Effector memory CD8-positive, alpha-beta T cell (primary cell): Measurements from ENCODE around the gene TSKS.

Experiments used
- ATAC-seq: fragments of 150-1000 bp; cut with Tn5 transposase; replicated peaks from 2 replicates; pipeline ENCODE4 v1.10.0; 2021; ENCODE audit warnings: mild to moderate bottlenecking, moderate library complexity
- DNase-seq, 3 experiments: peaks; one replicate each; pipeline ENCODE4 v3.0.0; 2021
- H3K27ac Mint-ChIP-seq, 2 donors: one replicate each; pipeline ENCODE4 v1.8.0; 2022; ENCODE audit warnings: mild to moderate bottlenecking in 2 of 2, mixed read lengths in 2 of 2, moderate library complexity in 2 of 2
- H3K27me3 Mint-ChIP-seq, 2 donors: one replicate each; pipeline ENCODE4 v1.8.0; 2022; ENCODE audit warnings: mixed read lengths in 2 of 2
- H3K36me3 Mint-ChIP-seq: one replicate; pipeline ENCODE4 v1.8.0; 2022; ENCODE audit warnings: mild to moderate bottlenecking, moderate library complexity, mixed read lengths; ENCODE audit not compliant: insufficient read depth
- H3K4me1 Mint-ChIP-seq, 2 donors: one replicate each; pipeline ENCODE4 v1.8.0; 2022; ENCODE audit warnings: low read depth in 2 of 2, mixed read lengths in 2 of 2
- H3K4me3 Mint-ChIP-seq, 2 donors: one replicate each; pipeline ENCODE4 v1.8.0; 2022; ENCODE audit warnings: mild to moderate bottlenecking in 2 of 2, mixed read lengths in 2 of 2, moderate library complexity in 2 of 2
- H3K9me3 Mint-ChIP-seq, 2 donors: one replicate each; pipeline ENCODE4 v1.8.0; 2022; ENCODE audit warnings: mixed read lengths in 2 of 2

The TSKS gene

DNA sequence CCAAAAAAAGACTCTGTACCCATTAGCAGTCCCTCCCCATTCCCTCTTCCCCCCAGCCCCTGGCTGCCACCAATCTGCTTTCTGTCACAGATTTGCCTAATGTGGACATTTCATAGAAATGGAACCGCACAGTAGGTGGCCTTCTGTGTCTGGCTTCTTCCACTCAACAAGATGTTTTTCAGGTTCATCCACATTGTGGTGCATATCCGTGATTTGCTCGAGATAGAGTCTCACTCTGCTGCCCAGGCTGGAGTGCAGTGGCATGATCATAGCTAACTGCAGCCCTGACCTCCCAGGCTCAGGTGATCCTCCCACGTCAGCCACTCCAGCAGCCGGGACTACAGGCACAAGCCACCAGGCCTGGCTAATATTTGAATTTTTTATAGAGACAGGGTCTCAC lies 24.6 kb upstream of the TSKS start:
- Mint-ChIP-seq H3K4me3 (no peak overlapping the region), H3K4me1 (peaks cover 11 to 13% of the 10 kb centered on the region in 2 donors), H3K36me3 (peaks cover 38% of the 10 kb centered on the region), H3K27me3 (no peaks in the 10 kb centered on the region), H3K27ac (peak overlapping the region in 1 of 2 donors; percentile 80), H3K9me3 (no peaks in the 10 kb centered on the region)
- DNase-seq (no peak), ATAC-seq (no peak)

DNA sequence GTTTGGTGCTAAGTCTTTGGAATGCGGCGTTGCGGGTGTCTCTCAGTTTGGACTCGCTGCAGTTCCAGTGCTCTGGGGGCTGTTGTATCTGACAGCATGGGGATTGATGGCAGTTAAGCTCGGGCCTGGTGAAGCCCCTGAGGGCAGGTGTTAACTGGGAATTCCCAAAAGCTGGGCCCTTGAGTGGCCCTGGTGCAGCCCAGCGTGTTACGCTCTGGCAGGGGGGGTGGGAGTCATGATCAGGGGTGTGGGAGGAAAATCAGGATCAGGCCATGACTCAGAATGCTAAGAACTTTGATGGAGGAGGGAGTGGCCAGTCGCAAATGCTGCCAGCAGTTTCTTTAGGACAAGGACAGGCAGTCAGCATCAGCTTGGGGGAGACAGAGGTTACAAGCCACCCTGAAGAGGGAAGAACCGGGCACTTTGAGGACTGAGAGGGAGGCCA lies 23.3 kb upstream of the TSKS start:
- no peak overlapping the region for H3K4me3 Mint-ChIP-seq
- DNase-seq: no peak
- peaks cover 11 to 13% of the 10 kb centered on the region in 2 donors for H3K4me1 Mint-ChIP-seq
- ATAC-seq: no peak
- no peaks in the 10 kb centered on the region for H3K9me3 Mint-ChIP-seq
- no peak overlapping the region for H3K27ac Mint-ChIP-seq
- peaks cover 40% of the 10 kb centered on the region for H3K36me3 Mint-ChIP-seq
- no peaks in the 10 kb centered on the region for H3K27me3 Mint-ChIP-seq

DNA sequence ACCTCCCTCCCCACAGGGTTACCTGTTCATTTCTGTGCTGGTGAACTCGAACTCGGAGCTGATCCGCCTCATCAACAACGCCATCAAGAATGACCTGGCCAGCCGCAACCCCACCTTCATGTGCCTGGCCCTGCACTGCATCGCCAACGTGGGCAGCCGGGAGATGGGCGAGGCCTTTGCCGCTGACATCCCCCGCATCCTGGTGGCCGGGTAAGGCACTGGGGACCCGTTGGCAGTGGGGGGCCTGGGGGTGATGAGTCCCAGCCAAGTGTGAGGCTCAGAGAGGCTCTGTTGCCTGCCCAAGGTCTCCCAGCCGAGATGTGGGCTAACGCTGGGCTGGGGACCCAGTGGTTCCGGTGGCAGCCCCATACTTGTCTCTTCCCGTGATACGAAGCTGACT lies 19.4 kb upstream of the TSKS start:
- H3K4me1 Mint-ChIP-seq: peaks cover 16 to 20% of the 10 kb centered on the region in 2 donors
- no peak for DNase-seq
- peak overlapping the region in 1 of 2 donors; percentile 44 for H3K27ac Mint-ChIP-seq
- H3K4me3 Mint-ChIP-seq: no peak overlapping the region
- H3K9me3 Mint-ChIP-seq: no peaks in the 10 kb centered on the region
- ATAC-seq: no peak
- no peaks in the 10 kb centered on the region for H3K27me3 Mint-ChIP-seq
- peaks cover 37% of the 10 kb centered on the region for H3K36me3 Mint-ChIP-seq

DNA sequence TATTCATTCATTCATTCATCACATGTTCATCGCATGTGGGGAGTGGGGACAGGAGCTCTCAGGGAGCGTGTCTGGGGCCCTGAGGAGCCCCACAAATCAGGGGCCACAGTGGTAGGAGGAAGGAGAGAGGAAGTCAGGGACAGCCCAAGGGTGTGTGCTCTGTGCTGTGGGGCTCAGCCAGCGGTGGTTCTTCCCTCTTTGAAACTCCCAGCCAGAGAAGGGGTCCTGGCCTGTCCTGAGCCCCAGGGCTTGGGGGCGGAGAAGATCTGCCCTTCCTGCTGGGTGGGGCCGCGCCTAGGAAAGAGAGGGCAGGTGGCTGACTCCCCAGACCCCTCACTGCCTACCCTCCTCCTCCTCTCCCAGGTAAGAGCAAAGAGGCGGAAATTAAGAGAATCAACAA lies 18.3 kb upstream of the TSKS start:
- DNase-seq (no peak), ATAC-seq (no peak)
- H3K27ac Mint-ChIP-seq: peak overlapping the region in 1 of 2 donors; percentile 44
- no peaks in the 10 kb centered on the region for H3K9me3 Mint-ChIP-seq
- peaks cover 14 to 22% of the 10 kb centered on the region in 2 donors for H3K4me1 Mint-ChIP-seq
- no peak overlapping the region for H3K4me3 Mint-ChIP-seq
- no peaks in the 10 kb centered on the region for H3K27me3 Mint-ChIP-seq
- H3K36me3 Mint-ChIP-seq: peaks cover 42% of the 10 kb centered on the region

DNA sequence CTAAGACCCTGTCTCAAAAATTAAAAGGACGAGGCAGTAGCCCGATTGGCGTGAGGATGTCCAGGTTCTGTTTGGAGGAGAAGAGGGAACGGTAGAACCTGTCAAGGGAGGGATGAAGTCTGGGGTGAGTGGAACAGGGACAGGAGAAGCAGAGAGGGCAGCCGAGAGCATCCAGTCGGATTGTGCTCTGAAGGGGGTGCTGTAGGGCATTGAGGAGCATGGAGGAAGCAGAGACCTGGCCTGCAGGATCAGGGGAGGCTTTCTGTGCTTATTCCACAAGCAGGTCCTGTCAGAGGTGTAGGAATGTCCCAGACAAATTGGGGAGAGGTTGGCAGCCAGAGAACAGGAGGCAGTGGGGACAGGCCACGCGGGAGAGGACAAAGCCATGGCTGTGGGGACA lies 17.8 kb upstream of the TSKS start:
- peaks cover 36% of the 10 kb centered on the region for H3K36me3 Mint-ChIP-seq
- no peaks in the 10 kb centered on the region for H3K27me3 Mint-ChIP-seq
- H3K4me1 Mint-ChIP-seq: peaks cover 16 to 25% of the 10 kb centered on the region in 2 donors
- no peaks in the 10 kb centered on the region for H3K9me3 Mint-ChIP-seq
- peak overlapping the region; percentile 78 to 91 for H3K27ac Mint-ChIP-seq
- no peak overlapping the region for H3K4me3 Mint-ChIP-seq
- DNase-seq (no peak), ATAC-seq (no peak)

DNA sequence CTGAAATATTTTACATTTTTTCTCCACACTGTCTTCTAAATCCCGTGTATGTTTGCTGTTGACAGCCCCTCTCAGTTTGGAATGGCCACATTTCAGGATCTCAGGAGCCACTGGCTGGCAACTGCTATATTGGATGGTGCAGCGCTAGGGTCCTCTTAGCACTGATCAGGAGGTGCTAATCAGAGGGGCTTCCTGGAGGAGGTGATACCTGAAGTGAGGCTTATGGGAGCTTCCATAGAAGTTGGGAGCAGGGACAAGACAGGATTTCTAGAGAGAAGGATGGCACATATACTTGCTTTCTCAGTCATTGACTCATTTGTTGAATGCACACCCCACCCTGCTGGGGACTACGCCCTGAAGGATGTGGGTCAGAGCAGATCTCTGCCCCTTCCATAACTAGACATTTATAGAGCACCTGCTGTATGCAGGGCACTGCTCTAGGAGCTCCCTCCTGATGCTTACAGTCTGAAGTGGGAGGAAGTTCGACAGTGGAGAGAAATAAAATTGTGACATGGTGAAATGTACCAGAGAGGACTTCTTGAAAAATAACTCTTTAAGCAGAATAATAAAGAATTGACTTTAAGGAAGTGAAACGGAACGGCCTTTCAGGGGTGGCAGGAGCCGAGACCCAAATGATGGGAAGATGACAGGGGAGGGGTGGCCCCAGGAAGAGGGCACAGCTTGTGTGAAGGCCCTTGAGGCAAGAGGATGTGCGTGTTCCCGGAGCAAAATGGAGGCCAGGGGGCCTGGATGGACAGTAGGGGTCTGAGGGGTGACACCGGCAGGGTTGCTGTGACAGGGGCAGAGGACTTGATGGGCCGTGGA lies 16.8 kb upstream of the TSKS start:
- peak overlapping the region; percentile 16 to 51 for H3K4me3 Mint-ChIP-seq
- H3K36me3 Mint-ChIP-seq: peaks cover 33% of the 10 kb centered on the region
- peaks cover 16 to 21% of the 10 kb centered on the region in 2 donors for H3K4me1 Mint-ChIP-seq
- DNase-seq (no peak), ATAC-seq (no peak)
- no peaks in the 10 kb centered on the region for H3K9me3 Mint-ChIP-seq
- peak overlapping the region; percentile 78 to 91 for H3K27ac Mint-ChIP-seq
- no peaks in the 10 kb centered on the region for H3K27me3 Mint-ChIP-seq

DNA sequence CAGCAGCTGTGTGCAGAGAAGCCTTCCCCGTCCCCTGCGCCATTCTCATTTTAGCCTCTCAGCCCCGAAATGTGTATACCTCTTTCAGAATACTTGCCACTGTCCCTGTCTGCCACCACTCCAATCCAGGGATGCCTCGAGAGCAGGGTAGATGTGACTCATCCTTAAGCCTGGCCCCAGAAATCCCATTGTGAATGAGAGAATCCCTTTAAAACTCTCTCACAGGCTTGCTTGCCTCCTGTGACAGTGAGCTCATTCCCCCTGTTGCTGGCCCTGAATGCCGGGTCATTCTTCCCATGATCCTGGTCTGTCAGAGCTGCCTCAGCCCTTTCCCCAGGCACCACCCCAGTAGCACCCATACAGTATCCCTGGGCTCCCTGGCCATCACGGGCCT lies 13.3 kb upstream of the TSKS start:
- H3K4me1 Mint-ChIP-seq: peaks cover 29 to 37% of the 10 kb centered on the region in 2 donors
- H3K9me3 Mint-ChIP-seq: no peaks in the 10 kb centered on the region
- H3K4me3 Mint-ChIP-seq: no peak overlapping the region
- peak overlapping the region in 1 of 2 donors; percentile 17 for H3K27ac Mint-ChIP-seq
- ATAC-seq (no peak), DNase-seq (no peak)
- H3K36me3 Mint-ChIP-seq: peaks cover 29% of the 10 kb centered on the region
- no peaks in the 10 kb centered on the region for H3K27me3 Mint-ChIP-seq

DNA sequence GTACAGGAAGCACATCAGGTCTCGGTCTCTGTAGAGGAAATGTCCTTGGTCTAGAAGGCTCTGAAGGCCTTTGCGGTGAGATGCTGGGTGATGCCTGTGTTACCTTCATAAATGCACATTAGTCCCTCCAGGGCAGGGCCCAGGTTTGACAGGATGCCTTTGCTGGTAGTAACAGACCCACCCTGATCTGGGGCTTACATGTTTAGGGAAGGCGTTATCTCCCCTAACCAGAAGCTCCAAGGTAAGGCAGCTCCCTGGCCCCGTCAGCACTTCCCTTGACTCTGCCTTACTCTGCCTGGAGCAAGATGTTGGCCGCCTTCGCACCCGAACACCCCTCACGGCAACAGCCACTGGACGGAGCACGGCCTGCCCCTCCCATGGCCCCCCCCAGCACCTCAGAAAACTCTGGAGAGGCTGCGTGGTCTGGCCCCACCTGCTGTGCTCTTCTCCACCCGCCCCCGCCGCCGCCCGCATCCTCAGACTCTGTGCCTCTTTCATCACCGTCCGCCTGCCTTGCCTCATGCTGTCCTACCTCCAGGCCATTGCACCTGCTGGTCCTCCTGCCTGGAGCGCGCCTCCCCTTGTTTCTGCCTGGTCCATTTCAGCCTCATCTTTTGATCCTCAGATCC lies 12.8 kb upstream of the TSKS start:
- Mint-ChIP-seq H3K4me3 (no peak overlapping the region), H3K9me3 (no peaks in the 10 kb centered on the region), H3K27ac (peak overlapping the region; percentile 17 to 54), H3K27me3 (no peaks in the 10 kb centered on the region), H3K36me3 (peaks cover 29% of the 10 kb centered on the region), H3K4me1 (peaks cover 26 to 34% of the 10 kb centered on the region in 2 donors)
- no peak for DNase-seq
- no peak for ATAC-seq

DNA sequence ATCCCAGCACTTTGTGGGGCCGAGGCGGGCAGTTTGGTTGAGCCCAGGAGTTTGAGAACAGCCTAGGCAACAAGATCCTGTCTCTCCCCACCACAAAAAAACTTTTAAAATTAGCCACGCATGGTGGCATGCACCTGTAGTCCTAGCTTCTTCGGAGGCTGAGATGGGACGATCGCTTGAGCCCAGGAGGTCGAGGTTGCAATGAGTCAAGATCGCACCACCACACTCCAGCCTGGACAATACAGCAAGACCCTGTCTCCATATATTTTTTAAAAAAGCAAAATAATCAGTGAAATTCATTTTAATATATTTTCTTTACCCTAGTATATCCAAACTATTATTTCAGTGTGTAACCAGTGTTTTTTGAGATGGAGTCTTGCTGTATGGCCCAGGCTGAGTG lies 11.9 kb upstream of the TSKS start:
- ATAC-seq (no peak), DNase-seq (no peak)
- H3K4me1 Mint-ChIP-seq: peaks cover 22 to 26% of the 10 kb centered on the region in 2 donors
- peaks cover 27% of the 10 kb centered on the region for H3K36me3 Mint-ChIP-seq
- H3K4me3 Mint-ChIP-seq: no peak overlapping the region
- no peak overlapping the region for H3K27ac Mint-ChIP-seq
- H3K27me3 Mint-ChIP-seq: no peaks in the 10 kb centered on the region
- H3K9me3 Mint-ChIP-seq: no peaks in the 10 kb centered on the region

DNA sequence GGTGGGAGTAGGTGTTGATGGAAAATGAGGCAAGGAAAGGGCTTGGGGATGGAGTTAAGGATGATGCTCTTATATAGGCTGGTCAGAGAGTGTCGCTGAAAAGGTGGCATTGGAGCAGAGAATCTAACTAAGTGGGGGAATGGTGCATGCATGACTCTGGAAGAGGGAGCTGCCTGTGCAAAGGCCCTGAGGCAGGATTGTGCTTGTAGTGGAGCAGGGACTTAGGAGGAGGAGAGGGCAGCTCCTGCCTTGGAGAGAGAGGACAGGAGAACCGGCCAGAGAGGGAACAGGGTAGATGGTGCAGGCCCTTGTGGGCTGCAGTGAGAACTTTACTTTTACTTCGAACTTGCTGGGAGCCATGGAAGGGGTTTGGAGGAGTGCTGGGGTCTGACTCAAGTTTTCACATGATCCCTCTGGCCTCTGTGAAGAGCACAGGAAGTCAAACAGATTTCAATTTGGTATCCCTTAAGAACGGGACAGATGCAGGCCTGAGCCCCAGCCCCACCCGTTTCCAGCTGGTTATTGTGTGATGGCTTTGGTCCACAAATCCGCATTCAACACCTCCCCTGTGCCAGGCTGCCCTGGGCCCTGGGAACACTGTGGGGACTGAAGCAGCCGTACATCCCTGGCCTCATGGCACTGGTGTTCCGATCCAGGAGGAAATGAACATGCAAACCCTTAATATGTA lies 10.7 kb upstream of the TSKS start:
- Mint-ChIP-seq H3K36me3 (peaks cover 24% of the 10 kb centered on the region), H3K27me3 (no peaks in the 10 kb centered on the region), H3K27ac (no peak overlapping the region), H3K4me1 (peaks cover 25 to 27% of the 10 kb centered on the region in 2 donors), H3K9me3 (no peaks in the 10 kb centered on the region), H3K4me3 (no peak overlapping the region)
- ATAC-seq (no peak), DNase-seq (no peak)

DNA sequence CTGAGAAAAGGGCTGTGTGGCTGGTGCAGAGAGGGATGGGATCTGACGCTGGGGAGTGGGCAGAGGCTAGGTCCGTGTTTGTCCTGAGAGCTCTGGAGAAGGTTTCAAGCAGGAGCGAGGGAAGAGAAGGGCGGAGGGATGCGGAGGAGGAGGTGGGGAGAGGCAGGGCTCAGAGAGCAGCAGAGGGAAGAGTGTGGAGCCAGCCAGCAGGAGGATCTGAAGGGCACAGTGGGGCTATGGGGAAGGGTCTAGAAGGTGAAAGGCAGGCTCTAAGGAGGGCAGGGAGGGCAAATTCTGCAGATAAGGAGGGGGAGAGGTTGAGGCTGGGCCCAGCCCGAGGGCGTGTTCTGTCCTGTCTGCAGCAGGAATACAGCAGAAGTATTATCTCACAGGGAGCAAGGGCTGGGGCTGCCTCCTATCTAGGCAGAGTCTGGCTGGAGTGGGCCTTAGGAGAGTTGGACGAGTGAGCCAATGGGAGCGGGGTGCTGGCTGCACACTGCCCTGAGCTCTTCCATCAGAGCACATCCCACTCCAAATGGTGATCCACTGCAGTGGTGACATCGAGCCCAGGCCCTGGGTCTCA lies 9.8 kb upstream of the TSKS start:
- Mint-ChIP-seq H3K27ac (no peak overlapping the region), H3K9me3 (no peaks in the 10 kb centered on the region), H3K4me1 (peaks cover 32 to 34% of the 10 kb centered on the region in 2 donors), H3K27me3 (no peaks in the 10 kb centered on the region), H3K36me3 (peaks cover 25% of the 10 kb centered on the region), H3K4me3 (no peak overlapping the region)
- no peak for DNase-seq
- ATAC-seq: no peak

DNA sequence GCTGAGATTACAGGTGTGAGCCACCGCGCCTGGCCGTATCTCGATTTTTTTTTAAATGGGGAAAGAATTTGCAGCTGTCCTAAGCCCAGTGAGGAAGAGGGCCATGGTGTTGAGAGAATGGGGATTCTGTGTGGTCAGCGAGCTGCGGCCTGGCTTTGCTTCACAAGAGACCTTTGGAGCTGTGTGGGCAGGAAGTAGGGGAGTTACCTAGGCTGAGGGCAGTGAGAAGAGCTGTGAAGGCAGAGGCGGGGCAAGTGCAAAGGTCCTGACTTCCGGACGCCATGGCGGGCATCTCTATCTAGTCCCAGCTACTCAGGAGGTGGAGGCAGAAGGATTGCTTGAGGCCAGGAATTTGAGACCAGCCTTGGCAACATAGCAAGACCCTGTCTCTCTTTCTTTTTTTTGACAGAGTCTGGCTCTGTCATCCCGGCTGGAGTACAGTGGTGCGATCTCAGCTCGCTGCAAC lies 8.6 kb upstream of the TSKS start:
- Mint-ChIP-seq H3K27me3 (no peaks in the 10 kb centered on the region), H3K9me3 (no peaks in the 10 kb centered on the region), H3K4me3 (peak overlapping the region; percentile 13 to 18), H3K4me1 (peaks cover 40 to 42% of the 10 kb centered on the region in 2 donors), H3K36me3 (peaks cover 22% of the 10 kb centered on the region), H3K27ac (peak overlapping the region in 1 of 2 donors; percentile 51)
- no peak for ATAC-seq
- no peak for DNase-seq

DNA sequence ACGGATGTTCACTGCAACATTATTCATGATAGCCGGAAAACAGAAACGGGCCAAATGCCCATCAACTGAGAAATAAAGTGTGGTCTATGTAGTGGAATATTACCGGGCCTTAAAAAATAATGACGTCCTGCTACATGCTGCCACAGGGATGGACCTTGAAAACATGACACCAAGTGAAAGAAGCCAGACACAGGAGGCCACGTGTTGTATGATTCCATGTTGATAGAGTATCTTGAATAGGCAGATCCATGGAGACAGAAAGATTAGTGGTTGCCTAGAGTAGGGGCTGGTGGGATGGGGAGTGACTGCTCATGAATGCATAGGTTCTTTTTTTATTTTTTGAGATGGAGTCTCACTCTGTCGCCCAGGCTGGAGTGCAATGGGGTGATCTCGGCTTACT lies 7.4 kb upstream of the TSKS start:
- no peak for ATAC-seq

More for the DNA sequence above, 7.4 kb upstream of the TSKS start:
- no peak for DNase-seq
- H3K27me3 Mint-ChIP-seq: no peaks in the 10 kb centered on the region
- no peak overlapping the region for H3K27ac Mint-ChIP-seq
- peaks cover 39 to 42% of the 10 kb centered on the region in 2 donors for H3K4me1 Mint-ChIP-seq
- H3K4me3 Mint-ChIP-seq: no peak overlapping the region
- peaks cover 24% of the 10 kb centered on the region for H3K36me3 Mint-ChIP-seq
- no peaks in the 10 kb centered on the region for H3K9me3 Mint-ChIP-seq
